Activated naive CD4-positive, alpha-beta T cell treated with Interleukin-2 at 50 U/mL for 16 hours (primary cell): ENCODE measurements around the gene DNAJC3.
"Not testable (repeated sequence)": the region's sequence is repeated elsewhere in the genome, so short reads cannot be mapped to it uniquely, and the experiment has no call there.

ENCODE experiments used
- DNase-seq: peaks from one replicate; pipeline ENCODE4 v3.0.0-alpha.2; 2020

DNAJC3 gene

DNA sequence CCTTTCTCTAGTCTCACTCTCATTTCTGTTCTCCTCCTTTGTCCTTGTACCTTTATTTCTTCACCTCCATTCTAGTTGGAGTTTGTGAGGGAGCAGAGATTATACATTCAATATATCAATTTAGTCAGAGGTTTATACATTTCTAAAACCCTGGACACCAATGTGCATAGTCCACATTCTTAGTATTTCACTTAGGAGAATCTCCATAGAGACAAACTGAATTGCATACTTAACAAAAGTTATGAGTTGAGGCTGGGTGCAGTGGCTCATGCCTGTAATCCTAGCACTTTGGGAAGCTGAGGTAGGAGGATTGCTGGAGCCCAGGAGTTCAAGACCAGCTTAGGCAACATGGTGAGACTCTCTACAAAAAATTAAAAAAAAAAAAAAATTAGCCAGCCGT, 45.3 kb downstream of the DNAJC3 start:
- no peak for DNase-seq

DNA sequence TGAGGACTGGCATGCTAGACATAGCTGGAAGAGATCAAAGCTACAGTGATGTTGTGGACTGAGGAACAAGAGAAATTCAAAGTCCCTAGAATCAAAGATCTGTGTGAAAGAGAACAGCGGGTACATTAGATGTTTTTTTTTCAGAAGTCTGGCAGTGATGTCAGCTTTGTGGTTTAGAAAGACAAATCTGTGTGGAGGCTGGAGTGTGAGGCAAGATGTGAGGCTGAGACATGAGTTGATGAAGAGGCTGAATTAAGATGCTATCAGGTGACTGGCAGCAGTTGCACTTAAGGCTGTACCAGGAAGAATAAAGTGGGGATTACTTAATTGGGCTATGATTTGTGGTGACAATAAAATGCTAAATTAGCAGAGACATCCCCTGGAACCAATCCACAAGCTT, 46.5 kb downstream of the DNAJC3 start:
- no peak for DNase-seq

DNA sequence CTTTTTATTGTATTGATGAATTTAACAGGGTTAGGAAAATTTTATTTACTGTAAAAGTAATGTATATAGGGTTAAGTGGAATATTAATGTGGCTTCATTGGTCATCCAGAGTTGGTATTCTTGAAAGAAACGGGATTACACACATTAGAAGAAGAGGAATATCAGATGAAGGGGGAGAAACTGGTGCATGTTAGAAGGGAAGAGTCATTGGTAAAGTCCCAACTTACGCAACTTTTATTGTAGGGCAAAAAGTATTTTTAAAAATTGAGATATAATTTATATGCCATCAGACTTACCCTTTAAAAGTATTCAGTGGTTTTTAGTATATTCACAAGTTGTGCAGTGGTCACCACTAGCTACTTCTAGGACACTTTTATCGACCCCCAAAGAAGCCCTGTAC, 47.3 kb downstream of the DNAJC3 start:
- no peak for DNase-seq

DNA sequence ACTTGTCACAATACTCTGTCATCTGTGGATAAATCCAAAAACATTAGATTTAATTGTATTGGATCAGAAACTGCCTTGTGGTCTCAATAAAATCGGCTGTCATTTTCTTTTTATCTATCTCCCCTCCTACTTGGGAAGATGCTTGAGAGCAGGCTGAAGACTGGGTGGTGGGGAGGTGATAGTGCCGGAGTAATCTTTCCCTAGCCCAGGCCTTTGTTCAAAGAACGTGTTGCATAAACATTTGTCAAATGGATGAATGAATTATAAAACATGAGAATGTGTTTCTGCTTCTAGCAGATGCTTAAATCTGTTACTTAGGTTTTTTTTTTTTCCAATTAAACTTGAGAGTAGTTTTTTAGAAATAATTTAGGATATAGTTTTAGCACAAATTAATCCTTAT, 49.9 kb downstream of the DNAJC3 start:
- no peak for DNase-seq

DNA sequence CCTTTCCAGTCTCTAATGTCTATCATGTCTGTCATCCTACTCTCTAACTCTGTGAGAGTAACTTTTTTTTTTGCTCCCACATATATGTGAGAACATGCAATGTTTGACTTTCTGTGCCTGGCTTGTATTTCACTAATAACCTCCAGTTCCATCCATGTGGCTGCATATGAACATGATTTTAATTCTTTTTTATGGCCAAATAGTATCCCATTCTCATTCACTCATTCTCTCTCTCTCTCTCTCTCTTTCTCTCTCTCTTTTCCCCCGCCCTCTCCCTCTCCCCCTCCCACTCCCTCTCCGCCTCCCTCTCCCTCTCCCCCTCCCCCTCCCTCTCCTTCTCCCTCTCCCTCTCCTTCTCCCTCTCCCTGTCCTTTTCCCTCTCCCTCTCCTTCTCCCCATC, 52.0 kb downstream of the DNAJC3 start:
- no peak for DNase-seq

DNA sequence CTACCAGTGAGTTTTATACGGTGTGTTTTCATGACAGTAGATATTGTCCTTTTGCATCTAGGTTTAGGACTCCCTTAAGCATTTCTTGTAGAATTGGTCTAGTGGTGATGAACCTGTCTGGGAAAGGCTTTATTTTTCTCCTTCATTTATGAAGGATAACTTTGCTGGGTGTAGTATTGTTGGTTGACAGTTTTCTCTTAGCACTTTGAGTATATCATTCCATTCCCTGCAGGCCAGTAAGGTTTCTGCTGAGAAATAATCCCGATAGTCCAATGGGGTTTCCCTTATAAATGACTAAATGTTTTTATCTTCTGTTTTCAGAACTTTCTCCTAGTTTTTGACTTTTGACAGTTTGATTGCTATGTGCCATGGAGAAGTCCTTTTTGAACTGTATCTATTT, 57.2 kb downstream of the DNAJC3 start:
- DNase-seq = no peak

DNA sequence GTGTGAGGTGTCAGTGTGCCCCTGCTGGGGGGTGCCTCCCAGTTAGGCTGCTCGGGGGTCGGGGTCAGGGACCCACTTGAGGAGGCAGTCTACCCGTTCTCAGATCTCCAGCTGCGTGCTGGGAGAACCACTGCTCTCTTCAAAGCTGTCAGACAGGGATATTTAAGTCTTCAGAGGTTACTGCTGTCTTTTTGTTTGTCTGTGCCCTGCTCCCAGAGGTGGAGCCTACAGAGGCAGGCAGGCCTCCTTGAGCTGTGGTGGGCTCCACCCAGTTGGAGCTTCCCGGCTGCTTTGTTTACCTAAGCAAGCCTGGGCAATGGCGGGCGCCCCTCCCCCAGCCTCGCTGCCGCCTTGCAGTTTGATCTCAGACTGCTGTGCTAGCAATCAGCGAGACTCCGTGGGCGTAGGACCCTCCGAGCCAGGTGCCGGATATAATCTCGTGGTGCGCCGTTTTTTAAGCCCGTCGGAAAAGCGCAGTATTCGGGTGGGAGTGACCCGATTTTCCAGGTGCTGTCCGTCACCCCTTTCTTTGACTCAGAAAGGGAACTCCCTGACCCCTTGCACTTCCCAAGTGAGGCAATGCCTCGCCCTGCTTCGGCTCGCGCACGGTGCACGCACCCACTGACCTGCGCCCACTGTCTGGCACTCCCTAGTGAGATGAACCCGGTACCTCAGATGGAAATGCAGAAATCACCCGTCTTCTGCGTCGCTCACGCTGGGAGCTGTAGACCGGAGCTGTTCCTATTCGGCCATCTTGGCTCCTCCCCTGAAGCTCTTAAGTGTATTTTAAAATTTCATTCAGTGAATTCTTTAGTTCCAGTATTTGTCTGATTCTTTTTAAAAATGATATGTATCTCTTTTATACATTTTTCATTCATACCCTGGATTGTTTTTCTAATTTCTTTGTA, 63.4 kb downstream of the DNAJC3 start:
- not testable (repeated sequence) for DNase-seq

DNA sequence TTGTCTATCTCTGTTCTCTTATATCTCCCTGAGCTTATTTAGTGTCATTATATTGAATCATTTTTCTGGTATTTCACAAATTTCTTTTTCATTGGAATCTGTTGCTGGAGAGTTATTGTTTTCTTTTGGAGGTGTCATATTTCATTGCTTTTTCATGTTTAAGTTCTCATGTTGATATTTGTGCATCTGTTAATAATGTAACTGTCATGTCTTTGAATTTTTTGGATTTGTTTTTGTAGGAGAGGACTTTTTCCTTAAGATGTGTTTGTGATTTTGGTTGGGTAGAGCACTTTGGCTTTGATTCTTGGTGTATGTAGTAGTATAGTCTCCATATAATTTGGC, 64.0 kb downstream of the DNAJC3 start:
- no peak for DNase-seq

DNA sequence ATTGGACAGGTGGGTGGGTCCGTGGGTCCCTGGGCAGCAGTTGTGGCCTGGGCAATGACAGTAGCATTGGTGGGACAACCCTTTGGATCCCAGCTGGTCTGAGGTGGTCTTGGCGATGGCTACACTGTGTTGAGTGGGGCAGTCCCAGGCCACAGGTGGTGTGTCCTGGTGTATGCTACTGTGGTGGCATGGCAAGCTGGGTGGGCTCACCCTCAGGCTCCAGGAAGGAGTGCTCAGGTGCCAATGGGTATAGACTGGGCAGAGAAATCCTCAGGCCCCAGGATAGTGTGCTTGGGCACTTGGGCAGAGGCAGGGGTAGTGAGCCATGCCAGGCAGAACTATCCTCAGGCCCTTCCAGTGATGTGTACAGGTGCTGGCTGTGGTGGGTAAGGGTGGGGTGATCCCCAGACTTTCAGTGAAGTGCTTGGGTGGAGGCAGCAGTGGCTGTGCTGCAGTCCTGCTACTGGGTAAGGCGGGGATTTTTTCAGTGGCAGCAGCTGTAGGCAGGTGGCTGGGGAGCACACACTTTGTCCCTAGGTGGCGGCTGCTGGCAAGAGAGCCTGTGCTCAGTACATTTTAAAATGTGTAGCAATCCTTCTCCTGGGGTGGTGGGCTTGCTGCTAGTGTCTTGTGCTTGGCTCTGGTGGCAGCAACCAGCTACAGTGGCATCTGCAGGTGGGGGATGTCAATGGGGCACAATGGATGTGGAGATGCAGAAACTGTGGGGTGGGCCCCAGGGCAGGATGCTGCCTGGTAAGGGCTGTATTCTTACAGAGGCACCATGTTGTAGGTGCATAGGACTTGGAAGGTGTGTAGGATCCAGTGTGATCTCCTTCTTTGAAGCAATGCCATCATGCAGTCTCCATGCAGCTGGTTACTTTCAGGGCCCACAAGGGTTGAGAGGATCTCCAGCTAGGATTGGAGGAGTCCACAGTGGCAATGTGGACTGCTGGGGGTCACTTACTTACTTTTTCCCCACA, 64.9 kb downstream of the DNAJC3 start:
- DNase-seq = no peak

DNA sequence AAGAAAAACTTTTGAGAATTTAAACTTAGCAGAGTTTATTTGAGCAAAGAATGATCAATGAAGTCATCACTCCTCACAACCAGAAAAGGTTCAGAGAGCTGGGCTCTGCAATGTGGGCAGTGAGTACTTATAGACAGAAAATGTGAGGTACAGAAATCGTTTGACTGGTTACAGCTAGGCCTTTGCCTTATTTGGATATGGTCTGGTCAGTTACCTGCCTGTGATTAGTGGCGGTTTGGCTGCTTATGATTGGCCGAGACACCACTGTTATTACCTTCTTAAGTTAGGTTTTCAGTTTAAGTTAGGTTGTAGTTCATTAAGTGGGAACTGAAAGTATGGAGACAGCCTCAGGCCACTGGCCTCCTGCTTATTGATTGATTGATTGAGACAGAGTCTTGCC, 66.3 kb downstream of the DNAJC3 start:
- no peak for DNase-seq

DNA sequence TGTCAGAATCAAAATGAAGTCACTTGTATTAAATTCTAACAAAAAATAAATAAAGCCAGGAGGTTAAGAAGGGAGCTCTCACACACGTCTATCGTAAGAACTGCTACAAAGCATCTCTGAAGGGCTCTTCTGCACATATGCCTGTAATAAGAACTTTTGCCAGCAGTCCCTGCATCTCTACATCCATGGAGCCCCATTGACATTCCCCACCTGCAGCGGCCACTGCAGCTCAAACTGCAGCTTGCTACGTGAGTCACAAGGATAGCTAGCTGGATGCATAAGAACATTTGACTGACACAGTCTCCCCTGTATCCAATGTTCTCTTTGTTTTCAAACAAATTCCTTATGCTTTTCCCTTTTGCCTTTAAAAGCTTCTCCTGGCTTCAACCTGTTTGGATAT, 68.3 kb downstream of the DNAJC3 start:
- DNase-seq = no peak

DNA sequence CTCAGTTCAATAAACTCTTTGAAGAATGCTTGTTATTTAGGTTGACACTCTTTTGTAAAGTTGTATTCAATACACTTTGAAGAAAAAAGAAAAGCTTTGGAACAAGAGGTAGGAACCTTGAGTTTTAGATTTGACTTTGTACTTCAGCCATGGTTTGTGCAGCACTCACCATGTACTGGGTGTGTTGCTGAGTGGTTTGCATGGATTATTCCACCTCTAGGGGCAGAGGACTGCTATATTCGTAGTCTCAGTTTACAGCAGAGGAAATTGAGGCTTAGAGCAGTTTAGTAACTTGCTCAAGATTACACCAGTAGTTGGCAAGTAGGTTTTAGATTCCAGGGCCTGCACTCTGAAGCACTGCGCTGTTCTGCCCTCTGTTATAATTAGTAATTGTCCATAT, 68.8 kb downstream of the DNAJC3 start:
- DNase-seq = no peak

DNA sequence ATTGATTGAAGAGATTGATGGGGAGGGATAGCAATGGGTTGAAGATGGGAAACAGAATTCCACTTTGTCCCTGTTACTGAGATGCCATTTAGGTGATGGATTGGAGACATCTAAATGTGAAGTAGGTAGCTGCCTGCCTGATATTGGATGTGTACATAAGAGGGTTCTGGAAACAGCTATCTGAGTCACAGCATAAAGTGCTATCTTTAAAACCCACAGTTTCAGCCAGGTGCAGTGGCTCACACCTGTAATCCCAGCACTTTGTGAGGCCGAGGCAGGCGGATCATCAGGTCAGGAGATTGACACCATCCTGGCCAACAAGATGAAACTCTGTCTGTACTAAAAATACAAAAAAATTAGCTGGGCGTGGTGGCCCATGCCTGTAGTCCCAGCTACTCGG, 72.6 kb downstream of the DNAJC3 start:
- no peak for DNase-seq

DNA sequence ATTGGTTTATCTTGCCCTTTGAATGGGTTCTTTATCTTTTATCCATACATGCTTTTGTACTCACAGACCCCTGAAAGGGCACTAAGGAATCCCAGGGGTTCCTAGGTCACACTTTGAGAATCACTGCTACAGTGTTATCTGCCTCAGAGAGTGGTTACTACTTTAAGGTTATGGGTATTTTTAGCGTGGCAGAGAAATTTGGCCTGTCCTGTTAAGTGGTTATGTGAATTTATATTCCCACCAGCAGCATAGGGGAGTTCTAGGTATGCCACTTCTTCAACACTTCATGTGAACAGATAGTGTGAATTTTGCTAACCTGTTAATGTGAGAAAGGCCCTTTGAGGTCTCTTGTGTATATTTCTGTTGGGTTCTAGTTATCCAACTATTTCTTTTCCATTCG, 75.7 kb downstream of the DNAJC3 start:
- no peak for DNase-seq

DNA sequence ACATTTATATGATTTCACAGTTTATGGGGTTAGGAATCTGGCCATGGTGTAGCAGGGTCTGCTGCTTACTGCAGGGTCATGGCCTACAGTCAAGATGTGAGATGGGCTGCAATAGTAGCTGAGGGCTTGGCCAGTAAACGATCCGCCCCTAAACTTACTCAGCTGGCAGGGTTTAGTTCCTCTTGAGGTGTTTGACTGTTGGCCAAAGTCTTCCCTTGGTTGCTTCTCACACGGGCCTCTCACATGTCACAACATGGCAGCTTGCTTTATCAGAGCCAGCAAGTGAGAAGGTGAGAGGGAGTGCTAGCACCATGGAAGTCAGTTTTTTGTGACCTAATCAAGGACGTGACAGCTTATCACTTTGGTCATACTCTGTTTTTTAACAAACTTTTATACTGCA, 77.1 kb downstream of the DNAJC3 start:
- no peak for DNase-seq

DNA sequence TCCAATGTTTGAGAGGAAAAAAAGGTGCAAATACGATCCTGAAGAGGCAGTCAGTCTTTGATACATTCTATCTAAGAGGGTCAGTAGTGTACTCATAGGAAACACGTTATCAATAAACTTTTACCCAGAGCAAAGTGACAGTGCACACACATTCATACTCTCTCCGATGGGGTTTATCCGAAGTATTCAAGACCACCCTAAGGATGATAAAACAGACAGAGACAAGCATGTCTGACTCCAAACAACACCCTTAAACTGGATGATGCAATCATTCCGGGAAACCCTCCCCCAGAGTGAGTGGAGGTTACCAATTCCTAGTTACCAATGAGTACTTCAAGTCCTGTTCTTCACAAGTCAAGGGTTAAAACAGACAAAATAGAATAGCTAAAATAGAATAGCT, 79.1 kb downstream of the DNAJC3 start:
- no peak for DNase-seq

DNA sequence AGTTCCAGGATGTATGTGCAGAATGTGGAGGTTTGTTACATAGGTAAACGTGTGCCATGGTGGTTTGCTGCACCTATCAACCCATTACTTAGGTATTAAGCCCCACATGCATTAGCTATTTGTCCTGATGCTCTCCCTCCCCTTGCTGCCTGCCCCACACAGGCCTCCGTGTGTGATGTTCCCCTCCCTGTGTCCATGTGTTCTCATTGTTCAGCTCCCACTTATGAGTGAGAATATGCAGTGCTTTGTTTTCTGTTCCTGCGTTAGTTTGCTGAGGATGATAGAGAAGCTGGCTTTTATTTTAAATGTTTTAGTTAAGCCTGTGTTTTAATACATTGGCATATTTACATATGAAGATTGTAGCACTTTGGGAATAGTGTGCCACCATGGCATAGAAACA, 85.7 kb downstream of the DNAJC3 start:
- not testable (repeated sequence) for DNase-seq

DNA sequence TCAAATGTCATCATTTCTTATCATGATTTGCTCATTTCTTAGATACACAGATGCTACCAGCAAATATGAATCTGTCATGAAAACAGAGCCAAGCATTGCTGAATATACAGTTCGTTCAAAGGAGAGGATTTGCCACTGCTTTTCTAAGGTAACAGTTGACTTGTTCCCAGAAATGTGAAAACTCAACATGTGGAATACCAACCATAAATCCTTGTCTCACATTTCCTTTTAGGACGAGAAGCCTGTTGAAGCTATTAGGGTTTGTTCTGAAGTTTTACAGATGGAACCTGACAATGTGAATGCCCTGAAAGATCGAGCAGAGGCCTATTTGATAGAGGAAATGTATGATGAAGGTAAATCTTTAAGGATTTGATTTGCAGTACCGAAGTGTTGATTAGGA, 86.7 kb downstream of the DNAJC3 start:
- DNase-seq = no peak

DNA sequence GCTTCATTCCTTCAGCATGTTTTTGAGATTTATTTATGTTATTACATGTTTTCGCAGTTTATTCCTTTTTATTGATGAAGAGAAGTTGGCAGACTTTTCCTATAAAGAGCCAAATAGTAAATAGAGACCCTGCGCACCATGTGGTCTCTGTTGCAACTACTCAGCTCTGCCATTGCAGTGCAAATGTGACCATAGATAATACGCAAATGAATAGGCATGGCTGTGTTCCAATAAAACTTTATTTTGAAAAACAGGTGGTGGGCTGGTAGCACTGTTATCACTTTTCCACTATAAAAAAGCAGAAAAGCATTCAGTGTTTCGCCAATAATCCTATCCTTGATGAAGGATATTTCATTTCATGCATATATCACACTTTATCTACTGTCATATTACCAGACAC, 95.0 kb downstream of the DNAJC3 start:
- DNase-seq = no peak

DNA sequence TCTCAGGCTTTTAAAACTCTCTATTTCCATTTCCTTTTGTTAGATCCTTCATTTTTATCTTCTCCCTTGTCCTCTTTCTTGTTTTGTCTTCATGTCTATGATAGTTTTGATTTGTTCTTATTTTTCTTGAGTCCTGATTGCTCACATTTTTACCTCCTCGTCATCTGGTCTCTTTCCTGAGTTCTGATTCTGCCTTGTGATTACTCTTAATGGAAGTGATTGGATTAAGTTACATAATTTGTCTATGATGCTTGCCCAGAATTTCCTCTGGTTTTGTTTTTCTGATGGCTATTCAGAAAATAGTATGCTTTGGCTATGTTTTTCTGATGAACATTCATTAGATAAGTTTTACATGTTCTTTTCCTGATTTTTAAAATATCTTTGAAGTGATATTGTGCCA, 102.6 kb downstream of the DNAJC3 start:
- no peak for DNase-seq

DNA sequence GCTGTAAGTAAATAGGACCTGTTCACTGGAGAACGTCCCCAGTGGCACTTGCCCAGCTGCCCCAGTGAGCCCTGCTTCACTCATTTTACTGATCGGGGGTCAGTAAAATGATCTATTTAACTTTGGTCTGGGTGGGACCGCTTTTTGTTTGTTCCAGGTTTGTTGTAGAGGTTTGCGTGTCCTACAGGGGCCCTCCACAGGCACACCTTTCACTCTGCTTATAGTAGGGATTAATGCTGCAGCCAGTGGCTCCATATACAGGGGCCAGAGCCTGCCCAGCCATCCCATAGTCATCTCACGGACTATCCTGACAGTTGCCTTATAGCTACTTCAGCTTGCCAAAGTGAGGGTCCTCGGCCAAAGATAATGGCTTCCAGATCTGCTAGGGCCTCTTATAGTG, 104.1 kb downstream of the DNAJC3 start:
- DNase-seq = no peak

DNA sequence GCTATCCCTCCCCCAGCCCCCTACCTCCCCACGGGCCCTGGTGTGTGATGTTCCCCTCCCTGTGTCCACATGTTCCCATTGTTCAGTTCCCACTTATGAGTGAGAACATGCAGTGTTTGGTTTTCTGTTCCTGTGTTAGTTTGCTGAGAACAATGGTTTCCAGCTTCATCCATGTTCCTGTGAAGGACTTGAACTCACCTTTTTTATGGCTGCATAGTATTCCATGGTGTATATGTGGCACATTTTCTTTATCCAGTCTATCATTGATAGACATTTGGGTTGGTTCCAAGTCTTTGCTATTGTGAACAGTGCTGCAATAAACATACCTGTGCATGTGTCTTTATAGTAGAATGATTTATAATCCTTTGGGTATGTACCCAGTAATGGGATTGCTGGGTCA, 105.0 kb downstream of the DNAJC3 start:
- DNase-seq = not testable (repeated sequence)

DNA sequence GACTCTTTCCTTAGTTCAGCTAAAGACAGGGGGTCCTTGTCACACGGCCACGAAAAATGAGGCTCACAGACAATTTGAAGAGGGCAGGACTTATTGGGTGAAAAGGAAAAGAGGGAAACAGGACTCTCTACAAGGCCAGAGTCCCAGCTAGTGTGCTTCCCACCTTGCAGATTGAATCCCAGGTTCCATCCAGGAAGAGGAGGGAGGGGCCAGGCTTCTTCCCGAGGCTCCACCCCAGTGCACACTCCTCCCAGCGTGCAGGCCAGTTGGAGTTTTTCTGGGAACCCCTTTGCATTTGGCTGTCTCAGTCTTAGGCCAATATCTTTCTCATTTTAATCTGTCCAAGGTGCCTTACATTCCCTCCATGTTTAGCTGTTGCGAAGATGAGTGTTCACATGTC, 106.8 kb downstream of the DNAJC3 start:
- no peak for DNase-seq
